GM20000 (cell line): ENCODE measurements around the gene VAV3.
"Not testable (repeated sequence)": the region's sequence is repeated elsewhere in the genome, so short reads cannot be mapped to it uniquely, and the experiment has no call there.

Source experiments
- DNase-seq: peaks from one replicate; pipeline ENCODE4 v3.0.0; 2012; ENCODE audit warnings: low spot score
- TF ChIP-seq, protein P1 (sequence below): IDR thresholded peaks from 2 replicates; pipeline ENCODE4 v1.5.1; 2012; ENCODE audit warnings: mild to moderate bottlenecking, control low read depth; ENCODE audit errors: extremely low read depth, missing control alignments

Gene VAV3

DNA sequence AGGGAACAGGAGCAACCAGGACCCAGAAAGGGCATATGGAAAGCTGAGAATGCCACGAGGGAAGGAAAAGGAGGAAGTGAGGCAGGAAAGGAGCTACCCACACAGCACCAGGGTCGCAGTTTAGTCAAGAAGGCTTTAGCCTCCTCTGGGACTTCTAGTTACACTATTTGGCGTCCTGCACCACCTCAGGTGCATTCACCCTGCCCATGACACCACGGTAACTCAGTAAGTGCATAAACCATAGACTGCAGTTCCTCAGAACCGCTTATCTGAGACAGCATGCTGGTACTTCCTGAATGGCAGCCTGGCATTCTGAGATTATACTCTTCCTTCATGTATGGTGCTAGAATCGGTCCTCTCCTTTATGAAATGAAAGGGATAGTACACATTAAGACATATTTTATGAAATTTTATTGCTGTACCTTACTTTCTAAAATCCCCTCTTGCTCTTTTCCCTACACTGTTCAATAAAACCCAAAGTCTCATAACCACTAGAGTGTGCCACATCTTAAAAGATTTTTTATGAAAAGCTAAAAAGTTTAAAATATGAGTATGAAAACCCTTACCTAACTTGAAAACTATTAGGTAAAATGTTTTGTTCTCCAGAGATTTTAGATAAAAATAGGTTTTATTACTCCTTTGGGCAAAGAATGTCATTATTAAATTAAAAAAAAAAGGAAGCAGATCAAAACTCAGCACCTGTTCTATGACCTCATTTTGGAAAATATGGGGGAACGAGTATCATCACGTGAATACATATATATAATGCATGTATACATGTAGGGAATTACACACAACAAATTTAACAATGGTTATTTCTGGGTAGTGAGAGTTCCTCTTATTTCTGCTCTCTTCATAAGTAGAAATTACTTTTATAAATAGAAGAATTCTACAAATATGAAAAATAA is 67.3 kb downstream of the VAV3 start:
- DNase-seq: no peak
- TF ChIP-seq, protein P1, sequence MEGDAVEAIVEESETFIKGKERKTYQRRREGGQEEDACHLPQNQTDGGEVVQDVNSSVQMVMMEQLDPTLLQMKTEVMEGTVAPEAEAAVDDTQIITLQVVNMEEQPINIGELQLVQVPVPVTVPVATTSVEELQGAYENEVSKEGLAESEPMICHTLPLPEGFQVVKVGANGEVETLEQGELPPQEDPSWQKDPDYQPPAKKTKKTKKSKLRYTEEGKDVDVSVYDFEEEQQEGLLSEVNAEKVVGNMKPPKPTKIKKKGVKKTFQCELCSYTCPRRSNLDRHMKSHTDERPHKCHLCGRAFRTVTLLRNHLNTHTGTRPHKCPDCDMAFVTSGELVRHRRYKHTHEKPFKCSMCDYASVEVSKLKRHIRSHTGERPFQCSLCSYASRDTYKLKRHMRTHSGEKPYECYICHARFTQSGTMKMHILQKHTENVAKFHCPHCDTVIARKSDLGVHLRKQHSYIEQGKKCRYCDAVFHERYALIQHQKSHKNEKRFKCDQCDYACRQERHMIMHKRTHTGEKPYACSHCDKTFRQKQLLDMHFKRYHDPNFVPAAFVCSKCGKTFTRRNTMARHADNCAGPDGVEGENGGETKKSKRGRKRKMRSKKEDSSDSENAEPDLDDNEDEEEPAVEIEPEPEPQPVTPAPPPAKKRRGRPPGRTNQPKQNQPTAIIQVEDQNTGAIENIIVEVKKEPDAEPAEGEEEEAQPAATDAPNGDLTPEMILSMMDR: no peak

DNA sequence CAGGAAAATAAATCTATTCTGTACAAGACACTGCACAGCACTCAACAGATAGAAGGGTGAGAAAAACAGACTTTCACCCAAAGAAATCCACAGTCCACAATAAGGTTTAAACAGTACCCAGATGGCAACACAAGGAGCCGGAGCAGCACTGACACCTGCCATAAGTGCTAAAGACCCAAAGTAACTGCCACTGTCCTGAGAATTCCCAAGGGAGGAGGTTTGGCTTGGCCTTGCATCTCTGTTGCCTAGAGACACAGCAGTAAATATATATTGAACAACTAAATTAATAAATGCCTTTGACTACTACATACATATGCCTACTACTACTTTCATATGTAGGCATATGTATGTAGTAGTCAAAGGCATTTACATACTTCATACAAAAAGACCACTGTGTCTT is 68.0 kb downstream of the VAV3 start:
- no peak for DNase-seq
- TF ChIP-seq, protein P1: no peak

DNA sequence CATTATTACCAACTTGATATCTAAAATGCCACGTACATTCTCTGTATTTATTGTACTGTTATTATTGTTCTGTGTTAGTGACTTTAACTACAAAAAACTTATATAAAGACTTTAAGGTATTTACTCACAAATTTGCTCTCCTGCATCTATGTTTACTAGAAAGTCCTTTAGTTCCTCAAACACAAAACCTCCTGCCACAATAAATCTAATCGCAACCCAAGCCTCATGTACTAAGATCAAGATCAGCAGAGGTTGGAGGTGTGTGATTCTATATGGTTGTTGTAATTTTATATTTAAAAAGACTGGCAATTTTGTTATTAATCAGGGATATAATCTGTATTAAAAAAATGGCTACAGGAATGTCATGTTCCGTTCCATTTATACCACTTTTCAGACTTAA is 68.6 kb downstream of the VAV3 start:
- DNase-seq: no peak
- TF ChIP-seq, protein P1: no peak

DNA sequence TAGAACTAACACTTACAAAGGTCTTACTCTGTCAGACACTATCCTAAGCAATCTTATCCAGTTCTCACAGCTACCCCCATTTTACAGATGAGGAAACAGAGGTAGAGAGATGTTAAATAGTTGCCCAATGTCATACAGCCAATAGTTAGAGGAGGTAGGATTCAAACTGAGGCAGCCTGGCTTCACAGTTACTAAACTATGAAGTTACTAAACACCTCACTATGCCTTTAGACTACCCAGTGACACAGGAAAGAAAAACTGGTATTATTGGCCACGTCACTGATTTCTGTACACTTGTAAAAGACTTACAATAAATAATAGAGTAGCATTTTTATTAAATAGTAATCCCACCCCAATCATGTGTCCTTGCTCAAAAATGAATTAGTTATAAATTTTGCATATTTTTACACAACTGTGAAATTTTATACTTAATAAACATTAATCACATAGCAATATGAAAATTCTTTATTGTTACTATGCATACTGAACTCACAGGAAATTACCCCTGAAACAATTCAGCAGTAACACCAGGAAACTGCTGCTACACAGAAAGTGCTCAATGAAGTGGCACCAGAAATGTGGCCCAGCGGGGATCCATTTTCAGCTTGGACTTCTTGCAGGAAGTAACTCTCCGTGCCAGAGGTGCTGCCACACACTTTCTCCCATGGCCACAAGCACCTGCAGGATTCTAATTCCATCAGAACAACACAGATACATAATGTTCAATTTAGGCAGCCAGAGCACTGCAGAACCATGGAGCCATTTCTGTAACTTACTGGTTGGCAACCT is 69.4 kb downstream of the VAV3 start:
- DNase-seq: no peak
- TF ChIP-seq, protein P1: no peak

DNA sequence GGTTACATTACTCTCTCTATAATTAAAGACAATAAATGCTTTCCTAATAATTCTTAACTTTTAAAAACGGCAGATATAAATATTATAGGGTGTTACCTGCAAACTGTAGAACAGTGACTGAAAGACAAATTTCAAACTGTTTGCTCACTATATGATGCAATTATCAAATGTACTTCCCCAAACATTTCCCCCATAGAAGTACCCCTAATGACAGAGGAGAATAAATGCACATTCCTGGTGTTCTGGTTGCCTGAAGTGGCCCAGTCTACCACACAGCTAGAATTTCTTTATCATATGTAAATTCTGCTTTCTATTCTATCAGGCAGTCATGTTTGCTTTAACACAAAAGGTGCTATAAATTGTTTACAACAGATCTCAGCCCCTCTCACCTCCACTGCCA is 70.4 kb downstream of the VAV3 start:
- TF ChIP-seq, protein P1: no peak
- DNase-seq: no peak

DNA sequence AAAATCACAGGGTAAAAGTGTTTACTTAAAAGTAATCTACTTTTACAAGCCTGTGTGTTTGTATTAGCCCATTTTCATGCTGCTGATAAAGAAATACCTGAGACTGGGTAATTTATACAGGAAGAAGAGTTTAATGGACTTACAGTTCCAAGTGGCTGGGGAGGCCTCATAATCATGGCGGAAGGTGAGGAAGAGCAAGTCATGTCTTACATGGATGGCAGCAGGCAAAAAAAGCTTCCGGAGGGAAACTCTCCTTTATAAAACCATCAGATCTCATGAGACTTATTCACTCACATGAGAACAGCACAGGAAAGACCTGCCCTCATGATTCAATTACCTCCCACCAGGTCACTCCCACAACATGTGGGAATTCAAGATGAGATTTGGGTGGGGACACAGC is 71.6 kb downstream of the VAV3 start:
- not testable (repeated sequence) for DNase-seq

DNA sequence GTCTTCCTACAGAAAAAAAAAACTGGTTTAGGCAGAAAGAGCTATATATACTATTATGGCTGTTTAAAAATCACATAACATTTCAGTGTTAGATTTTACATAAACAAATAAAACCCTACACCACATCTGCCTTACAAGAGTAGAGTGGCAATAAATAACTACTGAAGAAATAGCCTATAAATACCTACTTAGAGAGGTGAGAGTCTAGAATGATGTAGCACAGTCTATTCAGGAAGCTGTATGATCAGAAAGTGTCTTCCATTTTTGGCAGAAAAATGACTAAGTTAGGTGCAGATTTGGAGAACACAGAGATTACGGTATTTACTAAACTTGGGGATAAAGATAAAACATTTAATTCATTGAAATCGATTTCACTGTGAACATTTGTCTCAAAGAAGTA is 75.5 kb downstream of the VAV3 start:
- no peak for DNase-seq
- TF ChIP-seq, protein P1: no peak
